Measurements from ENCODE around the gene WWOX.

DNA sequence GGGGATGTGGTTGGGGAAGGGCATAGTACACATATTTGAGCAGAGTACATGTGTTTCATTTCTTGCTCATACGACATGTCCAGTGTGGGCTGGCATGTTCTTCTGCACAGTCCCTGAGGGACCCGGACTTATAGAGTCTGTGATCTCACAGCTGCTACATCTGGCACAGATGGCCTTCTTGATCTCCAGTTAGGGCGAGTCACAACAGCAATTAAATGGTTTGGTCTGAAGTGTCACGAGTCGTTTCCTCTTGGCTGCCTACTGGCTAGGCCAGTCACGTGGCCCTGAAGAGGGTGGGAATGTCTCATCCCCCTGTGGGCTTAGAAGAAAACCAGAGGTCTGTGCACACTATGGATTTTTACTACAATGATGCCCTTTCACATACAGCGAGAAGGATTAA, 443.6 kb downstream of the WWOX start:
- TF ChIP-seq POLR2AphosphoS5 (IDR thresholded peaks at IDR 0.05) (no peak), POLR2A (IDR thresholded peaks at IDR 0.05) (no peak), EP300 (IDR thresholded peaks at IDR 0.05) (no peak)
- TF ChIP-seq, protein P1, sequence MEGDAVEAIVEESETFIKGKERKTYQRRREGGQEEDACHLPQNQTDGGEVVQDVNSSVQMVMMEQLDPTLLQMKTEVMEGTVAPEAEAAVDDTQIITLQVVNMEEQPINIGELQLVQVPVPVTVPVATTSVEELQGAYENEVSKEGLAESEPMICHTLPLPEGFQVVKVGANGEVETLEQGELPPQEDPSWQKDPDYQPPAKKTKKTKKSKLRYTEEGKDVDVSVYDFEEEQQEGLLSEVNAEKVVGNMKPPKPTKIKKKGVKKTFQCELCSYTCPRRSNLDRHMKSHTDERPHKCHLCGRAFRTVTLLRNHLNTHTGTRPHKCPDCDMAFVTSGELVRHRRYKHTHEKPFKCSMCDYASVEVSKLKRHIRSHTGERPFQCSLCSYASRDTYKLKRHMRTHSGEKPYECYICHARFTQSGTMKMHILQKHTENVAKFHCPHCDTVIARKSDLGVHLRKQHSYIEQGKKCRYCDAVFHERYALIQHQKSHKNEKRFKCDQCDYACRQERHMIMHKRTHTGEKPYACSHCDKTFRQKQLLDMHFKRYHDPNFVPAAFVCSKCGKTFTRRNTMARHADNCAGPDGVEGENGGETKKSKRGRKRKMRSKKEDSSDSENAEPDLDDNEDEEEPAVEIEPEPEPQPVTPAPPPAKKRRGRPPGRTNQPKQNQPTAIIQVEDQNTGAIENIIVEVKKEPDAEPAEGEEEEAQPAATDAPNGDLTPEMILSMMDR (IDR thresholded peaks at IDR 0.05), result no peak

All from gastroesophageal sphincter (tissue), 3 donors.